ENCODE data around the gene GSKIP.
"Not testable (repeated sequence)": the region's sequence is repeated elsewhere in the genome, so short reads cannot be mapped to it uniquely, and the experiment has no call there.

Gene GSKIP

GRCh38 chr14:96362965-96363750 lies at the start of gene GSKIP, which contains the start of gene ATG2B:
TSS of gene GSKIP (plus strand) at chr14:96363526. CDS start at chr14:96382248, 18,722 bp downstream.
TSS of gene ATG2B (minus strand) at chr14:96363341. CDS start at chr14:96362976, 365 bp downstream.
- DNase-seq, result peak; percentile 92

DNA sequence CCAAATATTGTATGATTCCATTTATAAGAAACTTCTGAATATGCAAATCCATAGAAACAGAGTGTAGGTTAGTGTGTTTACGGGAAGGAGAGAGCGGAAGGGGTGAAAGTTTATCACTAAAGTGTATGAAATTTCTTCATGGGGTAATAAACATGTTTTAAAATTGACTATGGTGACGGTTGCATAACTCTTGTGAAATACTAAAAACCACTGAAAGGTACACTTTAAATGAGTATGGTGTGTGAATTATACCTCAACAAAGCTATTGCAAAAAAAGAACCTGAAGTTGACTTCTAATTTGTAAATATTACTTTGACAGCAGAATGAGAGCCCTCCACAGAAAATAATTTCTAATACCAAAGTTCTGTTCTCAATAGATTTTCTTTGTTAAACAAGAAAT lies 47.2 kb upstream of the GSKIP start:
- DNase-seq, result no peak

DNA sequence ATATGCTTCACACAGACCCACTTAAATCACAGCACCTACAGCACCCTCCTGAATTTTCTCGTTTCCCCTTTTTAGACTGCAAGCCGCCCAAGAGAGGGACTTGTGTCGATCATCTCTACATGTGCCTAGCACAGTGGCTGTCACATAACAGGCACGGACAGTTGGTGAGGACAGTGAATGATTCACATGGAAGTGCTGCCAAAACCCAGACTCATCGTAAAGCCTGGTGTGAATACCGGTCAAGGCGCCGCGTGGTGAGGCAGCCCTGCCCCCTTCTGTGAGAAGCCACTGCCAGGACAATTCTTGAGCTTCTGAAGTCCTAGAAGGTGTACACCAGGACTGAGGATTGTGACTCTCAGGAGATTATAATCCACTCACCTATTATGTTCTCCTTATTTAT lies 44.5 kb upstream of the GSKIP start:
- DNase-seq, result no peak

- DNase-seq, result no peak
These were observed 42.7 kb upstream of the GSKIP start for GRCh38 chr14:96320605-96321004.

GRCh38 chr14:96324219-96324618 lies 39.1 kb upstream of the GSKIP start:
- no peak for DNase-seq

- no peak for DNase-seq
These were observed 24.8 kb upstream of the GSKIP start for GRCh38 chr14:96338551-96338950.

DNA sequence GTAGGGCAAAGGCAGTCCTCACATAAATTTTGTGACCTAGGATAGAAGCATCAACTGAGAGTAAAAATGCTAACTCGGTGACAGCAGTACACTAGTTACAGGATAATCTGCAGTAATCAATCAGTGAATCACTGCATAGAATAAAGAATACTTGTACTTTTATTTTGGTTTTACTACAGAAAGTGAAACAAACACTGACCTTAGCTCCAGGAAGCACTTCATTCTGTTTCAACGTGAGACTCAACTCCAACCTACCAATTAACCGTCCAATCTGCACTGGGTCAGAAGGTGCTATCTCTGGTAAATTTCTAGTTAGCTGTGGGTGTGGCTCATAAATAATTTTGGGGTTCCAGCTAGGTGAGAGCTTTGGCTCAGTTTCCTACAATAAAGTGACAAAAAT lies 22.0 kb upstream of the GSKIP start:
- DNase-seq, result no peak

DNA sequence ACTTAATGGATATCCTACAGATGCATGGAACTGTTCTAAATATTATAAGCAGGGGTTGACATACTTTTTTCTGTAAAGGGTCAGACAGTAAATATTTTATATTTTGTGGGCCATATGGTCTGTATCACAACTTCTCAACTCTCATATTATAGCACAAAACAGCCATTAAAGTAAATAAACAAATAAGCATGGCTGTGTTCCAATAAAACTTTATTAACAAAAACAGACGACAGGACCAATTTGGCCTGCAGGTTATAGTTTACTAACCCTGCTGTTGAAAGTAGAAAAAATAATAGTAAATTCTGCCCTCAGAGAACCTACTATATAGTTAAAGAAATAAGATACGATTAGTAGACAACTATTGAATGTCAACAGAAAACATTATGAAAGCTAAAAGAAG lies 17.7 kb upstream of the GSKIP start:
- no peak for DNase-seq

- not testable (repeated sequence) for DNase-seq
These were observed 15.4 kb upstream of the GSKIP start for GRCh38 chr14:96347957-96348356.

DNA sequence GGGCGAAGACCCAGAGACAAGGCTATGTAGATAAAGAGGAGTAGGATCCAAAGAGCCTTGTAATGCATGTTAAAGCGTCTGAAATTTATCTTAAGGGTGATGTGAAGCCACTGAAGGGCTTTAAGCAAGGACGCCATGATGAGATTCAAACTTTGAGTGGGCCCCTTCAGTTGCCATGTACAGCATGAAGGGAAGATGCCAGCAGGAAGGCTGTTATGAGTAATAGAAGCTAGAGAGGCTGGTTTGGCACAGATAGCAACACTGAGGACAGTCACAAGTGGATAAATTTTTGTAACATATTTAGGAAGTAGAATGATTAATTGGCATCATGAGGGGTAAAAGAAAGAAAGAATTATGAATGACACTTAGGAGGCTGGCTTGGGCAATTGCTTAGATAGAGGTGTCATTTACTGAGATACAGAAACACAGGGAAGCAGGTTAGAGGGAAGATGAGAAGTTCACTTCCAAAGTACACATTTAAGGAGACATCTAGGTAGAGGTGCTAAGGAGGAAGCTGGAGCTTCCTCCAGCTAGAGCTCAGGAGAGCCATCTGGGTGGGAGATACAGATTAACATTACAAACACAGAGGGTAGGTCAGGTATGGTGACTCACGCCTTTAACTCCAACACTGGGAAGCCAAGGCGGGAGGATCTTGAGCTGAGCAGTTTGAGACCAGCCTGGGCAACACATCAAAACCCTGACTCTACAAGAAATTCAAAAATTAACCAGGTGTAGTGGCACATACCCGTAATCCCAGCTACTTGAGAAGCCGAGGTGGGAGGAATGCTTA lies 13.8 kb upstream of the GSKIP start:
- no peak for DNase-seq

GRCh38 chr14:96351986-96352385 lies 11.3 kb upstream of the GSKIP start:
- no peak for DNase-seq

- DNase-seq, result no peak
These were observed 10.6 kb upstream of the GSKIP start for GRCh38 chr14:96352708-96353107.

- no peak for DNase-seq
These were observed 9.1 kb upstream of the GSKIP start for GRCh38 chr14:96354246-96354645.

DNA sequence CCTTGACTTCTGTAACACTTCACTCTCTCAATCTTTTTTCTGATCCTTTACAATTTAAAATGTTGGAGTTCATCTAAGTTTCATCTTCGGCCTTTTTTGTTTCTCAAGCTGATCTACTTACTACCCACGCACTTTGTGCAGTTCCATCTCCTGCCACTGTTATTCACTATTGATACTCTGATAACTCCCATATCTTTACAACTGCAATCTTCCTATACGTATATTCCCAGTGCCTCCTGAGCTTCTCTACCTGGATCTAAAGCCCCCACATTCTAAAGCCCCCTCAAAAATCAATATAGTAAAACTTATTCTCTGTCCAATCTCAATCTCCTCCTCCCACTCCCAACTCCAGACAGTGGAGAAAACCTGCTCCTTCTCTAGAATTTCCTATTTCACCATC lies 6.1 kb upstream of the GSKIP start:
- DNase-seq, result no peak

DNA sequence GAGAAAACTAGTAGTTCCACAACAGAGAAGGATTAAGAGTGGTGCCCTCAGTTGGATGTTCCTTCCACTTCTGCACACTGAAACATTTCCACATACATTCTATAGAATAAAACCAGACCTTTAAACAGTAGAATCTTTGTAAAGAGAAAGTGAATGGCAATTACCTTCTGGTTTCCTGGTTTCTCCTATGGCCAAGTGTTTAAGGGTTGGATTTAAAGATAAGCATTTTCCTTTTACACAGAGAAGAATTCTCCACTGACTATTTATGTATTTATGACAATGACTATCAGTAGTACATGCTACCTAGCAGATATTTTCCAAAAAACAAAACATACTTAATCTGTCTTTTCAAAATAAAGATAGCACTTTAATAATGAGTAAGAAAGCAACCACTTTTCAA lies 3.4 kb upstream of the GSKIP start:
- peak; percentile 24 for DNase-seq

DNA sequence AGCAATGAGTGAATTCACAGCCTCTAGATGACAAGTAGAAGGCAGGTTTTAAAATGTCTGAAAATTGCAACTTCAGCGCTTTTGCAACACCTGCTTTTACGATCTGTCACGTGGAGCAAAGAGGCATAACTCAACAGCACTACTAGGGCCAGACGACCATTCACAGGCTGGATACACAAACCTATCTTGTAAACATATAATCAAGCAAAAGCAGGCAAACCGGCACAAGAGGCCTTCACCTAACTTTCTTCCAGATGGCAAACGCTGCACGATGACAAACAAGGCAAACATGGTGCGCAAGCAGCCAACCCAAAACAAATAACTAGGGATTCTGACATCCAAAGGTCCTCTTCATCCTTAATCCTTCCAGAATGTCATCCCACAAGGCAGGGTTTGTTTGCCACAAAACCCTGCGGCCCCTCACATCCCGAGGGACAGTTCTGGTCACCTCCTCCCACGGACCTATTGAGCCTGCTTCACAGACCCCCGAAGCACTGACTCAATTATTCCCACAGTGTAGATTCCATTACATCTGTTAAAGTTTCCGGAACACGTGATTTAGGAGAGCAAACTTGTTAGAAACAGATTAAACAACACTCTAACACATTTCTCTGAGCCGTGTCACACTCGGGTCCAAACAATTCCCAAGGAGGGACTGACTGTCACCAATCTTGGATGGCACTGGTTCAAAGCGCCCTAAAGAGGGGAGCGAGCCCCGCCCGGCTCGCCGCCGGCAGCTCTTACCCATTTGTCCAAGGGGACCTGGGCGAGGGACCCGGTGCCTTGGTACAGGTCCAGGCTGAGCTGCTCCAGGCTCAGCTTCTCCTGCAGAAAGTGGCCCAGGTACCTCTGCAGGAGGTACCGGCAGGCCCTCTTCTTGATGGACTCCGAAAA lies 1.0 kb upstream of the GSKIP start:
- DNase-seq, result peak; percentile 58

DNA sequence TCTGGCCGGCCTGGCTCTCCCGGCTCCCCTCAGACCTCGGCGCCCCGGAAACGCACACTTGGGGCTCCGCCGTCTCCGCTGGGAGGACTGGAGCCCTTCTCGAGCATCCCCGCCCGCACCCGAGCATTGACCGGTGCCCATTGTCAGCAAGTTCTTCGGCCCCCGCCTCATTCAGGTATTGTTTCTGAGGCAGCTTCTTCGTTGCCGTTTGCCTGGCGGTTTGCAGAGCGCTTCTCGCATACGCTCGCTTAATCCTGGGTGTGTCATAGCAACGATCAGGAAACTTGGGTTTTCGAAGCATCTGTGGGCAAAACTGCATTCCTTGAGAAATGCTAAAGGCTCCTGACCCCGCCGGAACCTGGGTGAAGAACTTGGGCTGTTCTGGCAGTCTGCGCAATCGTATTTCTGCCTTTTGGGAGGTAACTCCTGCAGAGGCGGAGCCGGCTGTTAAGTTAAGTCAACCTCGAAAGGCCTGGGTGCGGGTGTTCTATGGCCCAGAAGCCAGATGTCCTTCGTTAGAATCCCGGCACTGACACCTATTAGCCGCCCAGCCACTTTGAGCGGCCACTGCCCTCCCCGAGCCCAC lies 518 bp downstream of the GSKIP start:
- peak; percentile 62 for DNase-seq

DNA sequence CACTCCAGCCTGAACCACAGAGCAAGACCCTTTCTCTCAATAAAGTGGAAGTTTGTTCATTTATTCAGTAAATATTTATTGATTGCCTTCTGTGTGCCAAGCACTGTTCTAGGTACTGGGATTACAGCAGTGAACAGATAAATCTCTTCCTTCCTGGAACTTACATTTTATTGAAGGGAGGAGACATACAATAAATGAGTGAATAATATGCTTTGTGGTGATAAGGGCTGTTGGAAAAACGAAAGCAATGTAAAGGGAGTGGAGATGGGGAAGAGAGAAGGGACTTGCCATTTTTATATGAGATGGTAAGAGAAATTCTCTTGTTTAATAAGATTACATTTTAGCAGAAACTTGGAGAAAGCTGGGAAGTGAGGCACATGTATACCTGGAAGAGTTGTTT lies 1.6 kb downstream of the GSKIP start:
- DNase-seq, result peak; percentile 74

GRCh38 chr14:96368534-96368933 lies 5.2 kb downstream of the GSKIP start:
- DNase-seq, result peak; percentile 71

DNA sequence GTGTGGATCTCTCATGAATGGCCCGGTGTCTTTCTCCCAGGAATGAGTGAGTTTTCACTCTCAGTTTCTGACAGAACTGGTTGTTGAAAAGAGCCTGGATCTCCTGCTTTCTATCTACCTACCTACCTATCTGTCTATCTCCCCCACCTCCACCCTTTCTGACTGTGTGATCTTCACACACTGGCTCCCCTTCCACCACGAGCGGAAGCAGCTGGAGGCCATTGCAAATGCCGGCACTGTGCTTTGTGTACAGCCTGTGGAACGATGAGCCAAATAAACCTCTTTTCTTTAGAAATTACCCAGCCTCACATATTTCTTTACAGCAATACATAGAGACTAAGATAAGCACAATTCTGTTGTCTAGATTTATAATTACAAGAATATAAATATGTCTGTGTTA lies 7.2 kb downstream of the GSKIP start:
- DNase-seq, result no peak

DNA sequence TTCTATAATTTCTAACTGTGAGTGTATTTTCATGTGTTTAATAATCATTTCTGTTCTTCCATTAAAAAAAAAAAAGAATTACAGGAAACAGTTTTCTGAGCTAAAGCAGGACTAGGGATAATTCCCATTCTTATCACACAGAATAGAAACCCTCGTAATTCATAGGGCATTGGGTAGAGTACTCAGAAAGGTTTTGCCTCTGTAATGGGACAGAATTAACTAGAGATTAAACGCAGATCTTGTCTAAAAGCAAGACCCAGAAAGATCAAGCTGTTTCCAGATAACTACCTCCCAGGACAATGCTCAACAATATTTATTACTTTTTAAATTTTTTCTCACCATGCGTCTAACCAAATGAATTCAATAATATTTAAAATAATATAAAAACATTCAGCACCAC lies 10.2 kb downstream of the GSKIP start:
- no peak for DNase-seq

DNA sequence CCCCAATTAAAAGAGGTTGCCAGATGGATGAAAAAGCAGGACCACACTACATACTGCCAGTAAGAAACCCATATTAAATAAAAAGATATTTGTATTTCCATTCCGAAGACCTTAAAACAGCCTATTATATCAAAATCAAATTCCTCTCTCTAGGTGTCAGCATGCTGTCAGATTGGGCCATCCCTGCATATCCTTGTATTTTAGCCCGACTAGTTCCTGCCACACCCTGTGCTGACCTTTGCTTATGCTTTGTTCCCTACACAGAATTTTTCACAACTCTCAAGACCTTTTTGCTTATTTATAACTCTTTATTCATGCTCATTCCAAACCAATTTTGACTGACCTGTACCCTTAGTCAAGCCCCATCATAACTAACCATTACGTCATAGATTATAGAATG lies 12.8 kb downstream of the GSKIP start:
- no peak for DNase-seq

GRCh38 chr14:96380735-96381134 lies 17.4 kb downstream of the GSKIP start:
- DNase-seq, result peak; percentile 59

All from OCI-M1 (cell line).